Measurements from ENCODE around the gene PRDM1. TPM values are rescaled to one million over a fixed set of nuclear protein-coding genes. Genes with fewer than 3 reads are reported as not detected.

PRDM1 gene
- total RNA-seq, 1 donor: 2.5 TPM

- peaks cover 31% of the 10 kb centered on the region for H3K36me3 ChIP-seq (ENCODE audit: insufficient read depth, low read length)
- no peaks in the 10 kb centered on the region for H3K9me3 ChIP-seq (ENCODE audit: low read depth, low read length)
- DNase-seq (ENCODE audit: insufficient read length, low spot score, missing footprints): no peak
- H3K4me3 ChIP-seq (ENCODE audit: insufficient read depth, low read length): no peak overlapping the region
- no peaks in the 10 kb centered on the region for H4K20me1 ChIP-seq (ENCODE audit: insufficient read depth, low read length)
- peaks cover 4% of the 10 kb centered on the region for H3K4me1 ChIP-seq (ENCODE audit: insufficient read depth, low read length)
- no peak overlapping the region for H3K27ac ChIP-seq (ENCODE audit: low read depth, low read length)
- H3K79me2 ChIP-seq (ENCODE audit: insufficient read depth, low read length): no peaks in the 10 kb centered on the region
- no peaks in the 10 kb centered on the region for H3K27me3 ChIP-seq (ENCODE audit: insufficient read depth, low read length)
- no peak overlapping the region for H3K4me2 ChIP-seq (ENCODE audit: insufficient read depth, low read length)
- no peak overlapping the region for H2AFZ ChIP-seq (ENCODE audit: low read length)
- TF ChIP-seq CTCF (IDR thresholded peaks at IDR 0.05; ENCODE audit: extremely low read depth, low read depth, low read length): no peak
Measured at GRCh38 chr6:106106276-106107042, 20.3 kb downstream of the PRDM1 start.

GRCh38 chr6:106107043-106107613, 21.0 kb downstream of the PRDM1 start:
- Histone ChIP-seq H3K4me1 (ENCODE audit: insufficient read depth, low read length) (peaks cover 8% of the 10 kb centered on the region), H3K27me3 (ENCODE audit: insufficient read depth, low read length) (no peaks in the 10 kb centered on the region), H2AFZ (ENCODE audit: low read length) (no peak overlapping the region), H3K27ac (ENCODE audit: low read depth, low read length) (no peak overlapping the region), H3K36me3 (ENCODE audit: insufficient read depth, low read length) (peaks cover 31% of the 10 kb centered on the region), H4K20me1 (ENCODE audit: insufficient read depth, low read length) (no peaks in the 10 kb centered on the region), H3K4me3 (ENCODE audit: insufficient read depth, low read length) (no peak overlapping the region), H3K9me3 (ENCODE audit: low read depth, low read length) (no peaks in the 10 kb centered on the region), H3K79me2 (ENCODE audit: insufficient read depth, low read length) (no peaks in the 10 kb centered on the region), H3K4me2 (ENCODE audit: insufficient read depth, low read length) (no peak overlapping the region)
- no peak for TF ChIP-seq CTCF (IDR thresholded peaks at IDR 0.05; ENCODE audit: extremely low read depth, low read depth, low read length)
- DNase-seq (ENCODE audit: insufficient read length, low spot score, missing footprints): no peak

- H3K4me2 ChIP-seq (ENCODE audit: insufficient read depth, low read length): no peak overlapping the region
- H3K9me3 ChIP-seq (ENCODE audit: low read depth, low read length): no peaks in the 10 kb centered on the region
- H3K79me2 ChIP-seq (ENCODE audit: insufficient read depth, low read length): no peaks in the 10 kb centered on the region
- H3K4me3 ChIP-seq (ENCODE audit: insufficient read depth, low read length): no peak overlapping the region
- no peaks in the 10 kb centered on the region for H3K27me3 ChIP-seq (ENCODE audit: insufficient read depth, low read length)
- H2AFZ ChIP-seq (ENCODE audit: low read length): no peak overlapping the region
- peaks cover 31% of the 10 kb centered on the region for H3K36me3 ChIP-seq (ENCODE audit: insufficient read depth, low read length)
- H3K4me1 ChIP-seq (ENCODE audit: insufficient read depth, low read length): peaks cover 16% of the 10 kb centered on the region
- no peak for TF ChIP-seq CTCF (IDR thresholded peaks at IDR 0.05; ENCODE audit: extremely low read depth, low read depth, low read length)
- no peaks in the 10 kb centered on the region for H4K20me1 ChIP-seq (ENCODE audit: insufficient read depth, low read length)
- no peak overlapping the region for H3K27ac ChIP-seq (ENCODE audit: low read depth, low read length)
- no peak for DNase-seq (ENCODE audit: insufficient read length, low spot score, missing footprints)
Measured at GRCh38 chr6:106108129-106108528, 22.0 kb downstream of the PRDM1 start.

GRCh38 chr6:106109029-106109428, 22.9 kb downstream of the PRDM1 start:
- H4K20me1 ChIP-seq (ENCODE audit: insufficient read depth, low read length): no peaks in the 10 kb centered on the region
- DNase-seq (ENCODE audit: insufficient read length, low spot score, missing footprints): no peak
- H2AFZ ChIP-seq (ENCODE audit: low read length): no peak overlapping the region
- H3K4me3 ChIP-seq (ENCODE audit: insufficient read depth, low read length): no peak overlapping the region
- H3K4me2 ChIP-seq (ENCODE audit: insufficient read depth, low read length): no peak overlapping the region
- no peak for TF ChIP-seq CTCF (IDR thresholded peaks at IDR 0.05; ENCODE audit: extremely low read depth, low read depth, low read length)
- H3K9me3 ChIP-seq (ENCODE audit: low read depth, low read length): no peaks in the 10 kb centered on the region
- H3K27me3 ChIP-seq (ENCODE audit: insufficient read depth, low read length): no peaks in the 10 kb centered on the region
- no peak overlapping the region for H3K27ac ChIP-seq (ENCODE audit: low read depth, low read length)
- no peaks in the 10 kb centered on the region for H3K79me2 ChIP-seq (ENCODE audit: insufficient read depth, low read length)
- peaks cover 18% of the 10 kb centered on the region for H3K4me1 ChIP-seq (ENCODE audit: insufficient read depth, low read length)
- peaks cover 31% of the 10 kb centered on the region for H3K36me3 ChIP-seq (ENCODE audit: insufficient read depth, low read length)
